RWPE1 (cell line): ENCODE data around the gene SNUPN.

Experiments used
- CTCF ChIA-PET: fragments of 350-600 bp; sonication (Branson Sonifier 250); formaldehyde crosslinking; extraction: SDS; loops from one replicate; lab custom pipeline; 2021; lab: Yijun Ruan, JAX
- POLR2A ChIA-PET: fragments of 400-600 bp; formaldehyde crosslinking; extraction: SDS; loops from one replicate; lab custom pipeline; 2020; ENCODE audit warnings: antibody characterized with exemption; ENCODE audit not compliant: low non-redundant PET; lab: Yijun Ruan, JAX
- DNase-seq: peaks from one replicate; pipeline ENCODE4 v3.0.0; 2012; ENCODE audit warnings: low spot score
- H3K27ac ChIP-seq: fragments of 450-650 bp; 2 replicates; pipeline ENCODE4 v1.5.1; 2017
- CTCF ChIP-seq: fragments of 450-650 bp; conservative IDR thresholded peaks from 2 replicates; pipeline ENCODE4 v1.5.1; 2017; ENCODE audit warnings: low read depth, mild to moderate bottlenecking

Gene SNUPN

DNA sequence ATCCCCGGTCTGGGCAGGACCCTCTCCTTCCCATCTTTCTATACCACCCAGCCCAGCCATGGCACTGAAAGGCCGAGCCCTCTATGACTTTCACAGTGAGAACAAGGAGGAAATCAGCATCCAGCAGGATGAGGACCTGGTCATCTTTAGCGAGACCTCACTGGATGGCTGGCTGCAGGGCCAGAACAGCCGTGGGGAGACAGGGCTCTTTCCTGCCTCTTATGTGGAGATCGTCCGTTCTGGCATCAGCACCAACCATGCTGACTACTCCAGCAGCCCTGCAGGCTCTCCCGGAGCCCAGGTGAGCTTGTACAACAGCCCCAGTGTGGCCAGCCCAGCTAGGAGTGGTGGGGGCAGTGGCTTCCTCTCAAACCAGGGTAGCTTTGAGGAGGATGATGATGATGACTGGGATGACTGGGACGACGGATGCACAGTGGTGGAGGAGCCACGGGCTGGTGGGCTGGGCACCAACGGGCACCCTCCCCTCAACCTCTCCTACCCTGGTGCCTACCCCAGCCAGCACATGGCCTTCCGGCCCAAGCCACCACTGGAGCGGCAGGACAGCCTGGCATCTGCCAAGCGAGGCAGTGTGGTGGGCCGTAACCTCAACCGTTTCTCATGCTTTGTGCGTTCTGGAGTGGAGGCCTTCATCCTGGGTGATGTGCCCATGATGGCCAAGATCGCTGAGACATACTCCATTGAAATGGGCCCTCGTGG is 23.7 kb upstream of the SNUPN start:
- POLR2A ChIA-PET, result interaction anchor here (1.0 kb wide), 1 partner anchor 18 kb away, joined by 3 read pairs; no protein-coding TSS in a partner anchor
- CTCF ChIA-PET, result interaction anchor here (0.6 to 0.9 kb wide), 2 partner anchors 11 to 141 kb away, joined by 3 to 4 read pairs; no protein-coding TSS in a partner anchor
- TF ChIP-seq CTCF, result no peak
- no peak for DNase-seq
- peak overlapping the region; percentile 98 for H3K27ac ChIP-seq

GRCh38 chr15:75648156-75649000 is 22.9 kb upstream of the SNUPN start:
- TF ChIP-seq CTCF, result no peak
- DNase-seq, result no peak
- CTCF ChIA-PET, result interaction anchor here (0.7 to 1.4 kb wide), 6 partner anchors 13 to 940 kb away, joined by 3 to 9 read pairs (median 4); partner anchors contain the start of gene SNUPN
- peak overlapping the region; percentile 98 for H3K27ac ChIP-seq
- POLR2A ChIA-PET, result interaction anchor here (0.6 to 1.4 kb wide), 4 partner anchors 8 to 280 kb away, joined by 3 to 8 read pairs (median 3); partner anchors contain the start of gene IMP3

- no peak; the same call in 1 of the 2 replicates for TF ChIP-seq CTCF
- H3K27ac ChIP-seq, result peak within 1 kb of the TSS; percentile 98
- ChIA-PET CTCF (interaction anchor here (0.6 to 1.4 kb wide), 10 partner anchors 9 to 939 kb away, joined by 3 to 11 read pairs (median 4); partner anchors contain the start of gene SNUPN), POLR2A (interaction anchor here (0.6 to 1.4 kb wide), 6 partner anchors 8 to 280 kb away, joined by 3 to 8 read pairs (median 3); partner anchors contain the start of gene IMP3)
- peak; percentile 87 for DNase-seq
These were observed 22.0 kb upstream of the SNUPN start, which contains the start of gene SNX33 for GRCh38 chr15:75647370-75648155. Gene SNX33 (plus strand): TSS chr15:75647912. CDS start chr15:75649103, 1,191 bp downstream.

- H3K27ac ChIP-seq, result peak overlapping the region; percentile 98
- POLR2A ChIA-PET, result interaction anchor here (0.6 to 1.4 kb wide), 5 partner anchors 8 to 279 kb away, joined by 3 to 8 read pairs (median 3); a partner anchor contains a TSS
- CTCF ChIA-PET, result interaction anchor here (0.6 to 1.4 kb wide), 8 partner anchors 9 to 46 kb away, joined by 3 to 11 read pairs (median 4); partner anchors contain the start of gene SNUPN
- no peak for DNase-seq
- TF ChIP-seq CTCF, result no peak
These were observed 21.4 kb upstream of the SNUPN start for GRCh38 chr15:75646944-75647364.

GRCh38 chr15:75646112-75646943 is 20.8 kb upstream of the SNUPN start:
- DNase-seq, result no peak
- CTCF ChIA-PET, result interaction anchor here (1.0 to 1.3 kb wide), 3 partner anchors 8 to 38 kb away, joined by 3 to 11 read pairs (median 4); no protein-coding TSS in a partner anchor
- POLR2A ChIA-PET, result no interaction called here
- H3K27ac ChIP-seq, result peak overlapping the region; percentile 98
- no peak for TF ChIP-seq CTCF
